Stimulated activated CD4-positive, alpha-beta T cell treated with anti-CD3 and anti-CD28 coated beads, TNF-alpha, amount 100 ng/mL, for 4 hours (primary cell): ENCODE results near the gene NHERF1.

ENCODE experiments used
- DNase-seq, 3 experiments: peaks; one replicate each; pipeline ENCODE4 v3.0.0-alpha.2; 2020; ENCODE audit warnings: low read depth in 3 of 3

Gene NHERF1

GRCh38 chr17:74808714-74809430, 60.4 kb downstream of the NHERF1 start:
- DNase-seq: no peak

GRCh38 chr17:74810699-74811485, 62.5 kb downstream of the NHERF1 start:
- no peak for DNase-seq

- DNase-seq: no peak
These were observed 63.9 kb downstream of the NHERF1 start for GRCh38 chr17:74812109-74813009.

GRCh38 chr17:74814453-74814852, 66.0 kb downstream of the NHERF1 start:
- no peak for DNase-seq

- no peak for DNase-seq
These were observed 66.6 kb downstream of the NHERF1 start for GRCh38 chr17:74815067-74815466.

- DNase-seq: no peak
These were observed 67.3 kb downstream of the NHERF1 start for GRCh38 chr17:74815550-74816370.

GRCh38 chr17:74816905-74817620, 68.6 kb downstream of the NHERF1 start:
- DNase-seq: no peak

GRCh38 chr17:74818291-74818938, 70.0 kb downstream of the NHERF1 start:
- no peak for DNase-seq
